Measurements from ENCODE around the gene FASTKD1.
"Not testable (repeated sequence)": the region's sequence is repeated elsewhere in the genome, so short reads cannot be mapped to it uniquely, and the experiment has no call there.

The FASTKD1 gene

GRCh38 chr2:169569948-169570347, 3.7 kb downstream of the FASTKD1 start:
- no peak for DNase-seq

GRCh38 chr2:169565686-169566085, 8.0 kb downstream of the FASTKD1 start:
- DNase-seq = no peak

GRCh38 chr2:169562519-169562918, 11.1 kb downstream of the FASTKD1 start:
- DNase-seq = no peak

GRCh38 chr2:169562084-169562483, 11.6 kb downstream of the FASTKD1 start:
- DNase-seq = not testable (repeated sequence)

- DNase-seq = no peak
These were observed 12.3 kb downstream of the FASTKD1 start for GRCh38 chr2:169561364-169561763.

- no peak for DNase-seq
These were observed 26.9 kb downstream of the FASTKD1 start for GRCh38 chr2:169546756-169547155.

GRCh38 chr2:169542433-169542832, 31.2 kb downstream of the FASTKD1 start:
- DNase-seq = no peak

GRCh38 chr2:169540146-169540545, 33.5 kb downstream of the FASTKD1 start:
- no peak for DNase-seq

GRCh38 chr2:169539460-169539859, 34.2 kb downstream of the FASTKD1 start:
- not testable (repeated sequence) for DNase-seq

GRCh38 chr2:169528271-169528701, 45.4 kb downstream of the FASTKD1 start:
- DNase-seq = peak; percentile 12 to 66

GRCh38 chr2:169526451-169526850, 47.2 kb downstream of the FASTKD1 start:
- no peak for DNase-seq

GRCh38 chr2:169525434-169525833, 48.2 kb downstream of the FASTKD1 start:
- no peak for DNase-seq

- DNase-seq = no peak
These were observed 50.0 kb downstream of the FASTKD1 start for GRCh38 chr2:169523681-169524080.

GRCh38 chr2:169520896-169521295, 52.8 kb downstream of the FASTKD1 start:
- no peak for DNase-seq

- not testable (repeated sequence) for DNase-seq
These were observed 57.1 kb downstream of the FASTKD1 start for GRCh38 chr2:169516488-169516995.

- not testable (repeated sequence) for DNase-seq
These were observed 58.9 kb downstream of the FASTKD1 start for GRCh38 chr2:169514758-169515157.

- no peak for DNase-seq
These were observed 59.7 kb downstream of the FASTKD1 start for GRCh38 chr2:169513926-169514325.

- no peak for DNase-seq
These were observed 60.6 kb downstream of the FASTKD1 start for GRCh38 chr2:169513094-169513493.

- no peak for DNase-seq
These were observed 61.1 kb downstream of the FASTKD1 start for GRCh38 chr2:169512525-169512924.

GRCh38 chr2:169511818-169512217, 61.8 kb downstream of the FASTKD1 start:
- no peak for DNase-seq

GRCh38 chr2:169510496-169510895, 63.2 kb downstream of the FASTKD1 start:
- no peak for DNase-seq

- DNase-seq = no peak
These were observed 63.7 kb downstream of the FASTKD1 start for GRCh38 chr2:169509955-169510354.

GRCh38 chr2:169509298-169509885, 64.3 kb downstream of the FASTKD1 start, which contains the start of gene KLHL41:
TSS of gene KLHL41 (plus strand) at chr2:169509702. CDS start at chr2:169509779, 77 bp downstream.
- no peak for DNase-seq

GRCh38 chr2:169507698-169508097, 66.0 kb downstream of the FASTKD1 start:
- DNase-seq = peak in 1 of 2 experiments; percentile 28

GRCh38 chr2:169504651-169505050, 69.0 kb downstream of the FASTKD1 start:
- DNase-seq = no peak

Data from SW 1271 (cell line).